ENCODE data around the gene FCAMR.

Gene FCAMR

GRCh38 chr1:207017615-207018559 is 47.6 kb upstream of the FCAMR start:
- H3K4me1 ChIP-seq (ENCODE audit: low read length) = no peaks in the 10 kb centered on the region
- H3K9ac ChIP-seq (ENCODE audit: low read length) = no peak overlapping the region
- no peak overlapping the region for H3K4me2 ChIP-seq (ENCODE audit: low read length)
- TF ChIP-seq EZH2phosphoT487 (IDR thresholded peaks at IDR 0.05; ENCODE audit: low read depth) = no peak
- TF ChIP-seq, protein P1, sequence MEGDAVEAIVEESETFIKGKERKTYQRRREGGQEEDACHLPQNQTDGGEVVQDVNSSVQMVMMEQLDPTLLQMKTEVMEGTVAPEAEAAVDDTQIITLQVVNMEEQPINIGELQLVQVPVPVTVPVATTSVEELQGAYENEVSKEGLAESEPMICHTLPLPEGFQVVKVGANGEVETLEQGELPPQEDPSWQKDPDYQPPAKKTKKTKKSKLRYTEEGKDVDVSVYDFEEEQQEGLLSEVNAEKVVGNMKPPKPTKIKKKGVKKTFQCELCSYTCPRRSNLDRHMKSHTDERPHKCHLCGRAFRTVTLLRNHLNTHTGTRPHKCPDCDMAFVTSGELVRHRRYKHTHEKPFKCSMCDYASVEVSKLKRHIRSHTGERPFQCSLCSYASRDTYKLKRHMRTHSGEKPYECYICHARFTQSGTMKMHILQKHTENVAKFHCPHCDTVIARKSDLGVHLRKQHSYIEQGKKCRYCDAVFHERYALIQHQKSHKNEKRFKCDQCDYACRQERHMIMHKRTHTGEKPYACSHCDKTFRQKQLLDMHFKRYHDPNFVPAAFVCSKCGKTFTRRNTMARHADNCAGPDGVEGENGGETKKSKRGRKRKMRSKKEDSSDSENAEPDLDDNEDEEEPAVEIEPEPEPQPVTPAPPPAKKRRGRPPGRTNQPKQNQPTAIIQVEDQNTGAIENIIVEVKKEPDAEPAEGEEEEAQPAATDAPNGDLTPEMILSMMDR (IDR thresholded peaks at IDR 0.05; ENCODE audit: low read depth, low read length) = no peak
- no peak overlapping the region for H3K4me3 ChIP-seq (ENCODE audit: low read length)
- H3K9me3 ChIP-seq (ENCODE audit: insufficient read depth, low read length) = no peaks in the 10 kb centered on the region
- H3K27me3 ChIP-seq (ENCODE audit: low read depth, low read length) = peaks cover 47% of the 10 kb centered on the region
- no peaks in the 10 kb centered on the region for H3K79me2 ChIP-seq (ENCODE audit: low read length)
- H3K27ac ChIP-seq (ENCODE audit: low read length) = no peak overlapping the region
- no peaks in the 10 kb centered on the region for H3K36me3 ChIP-seq (replicated peaks; ENCODE audit: low read depth, low read length)
- H2AFZ ChIP-seq (ENCODE audit: low read depth, low read length) = no peak overlapping the region
- no peaks in the 10 kb centered on the region for H4K20me1 ChIP-seq (ENCODE audit: insufficient read depth, low read length)

GRCh38 chr1:207015791-207016190 is 45.5 kb upstream of the FCAMR start:
- Histone ChIP-seq H3K27me3 (ENCODE audit: low read depth, low read length) (peaks cover 53% of the 10 kb centered on the region), H2AFZ (ENCODE audit: low read depth, low read length) (no peak overlapping the region), H3K4me3 (ENCODE audit: low read length) (no peak overlapping the region), H3K9ac (ENCODE audit: low read length) (no peak overlapping the region), H4K20me1 (ENCODE audit: insufficient read depth, low read length) (no peaks in the 10 kb centered on the region), H3K4me2 (ENCODE audit: low read length) (no peak overlapping the region), H3K27ac (ENCODE audit: low read length) (no peak overlapping the region), H3K9me3 (ENCODE audit: insufficient read depth, low read length) (no peaks in the 10 kb centered on the region), H3K79me2 (ENCODE audit: low read length) (no peaks in the 10 kb centered on the region), H3K36me3 (replicated peaks; ENCODE audit: low read depth, low read length) (no peaks in the 10 kb centered on the region), H3K4me1 (ENCODE audit: low read length) (no peaks in the 10 kb centered on the region)
- TF ChIP-seq, protein P1 (IDR thresholded peaks at IDR 0.05; ENCODE audit: low read depth, low read length) = no peak
- TF ChIP-seq EZH2phosphoT487 (IDR thresholded peaks at IDR 0.05; ENCODE audit: low read depth) = no peak

GRCh38 chr1:207014728-207015127 is 44.5 kb upstream of the FCAMR start:
- Histone ChIP-seq H3K4me2 (ENCODE audit: low read length) (no peak overlapping the region), H3K27ac (ENCODE audit: low read length) (no peak overlapping the region), H4K20me1 (ENCODE audit: insufficient read depth, low read length) (no peaks in the 10 kb centered on the region), H3K36me3 (replicated peaks; ENCODE audit: low read depth, low read length) (no peaks in the 10 kb centered on the region), H3K27me3 (ENCODE audit: low read depth, low read length) (peaks cover 49% of the 10 kb centered on the region), H2AFZ (ENCODE audit: low read depth, low read length) (no peak overlapping the region), H3K9ac (ENCODE audit: low read length) (no peak overlapping the region), H3K4me1 (ENCODE audit: low read length) (no peaks in the 10 kb centered on the region), H3K79me2 (ENCODE audit: low read length) (no peaks in the 10 kb centered on the region), H3K9me3 (ENCODE audit: insufficient read depth, low read length) (no peaks in the 10 kb centered on the region), H3K4me3 (ENCODE audit: low read length) (no peak overlapping the region)
- TF ChIP-seq, protein P1 (IDR thresholded peaks at IDR 0.05; ENCODE audit: low read depth, low read length) = no peak
- TF ChIP-seq EZH2phosphoT487 (IDR thresholded peaks at IDR 0.05; ENCODE audit: low read depth) = no peak

DNA sequence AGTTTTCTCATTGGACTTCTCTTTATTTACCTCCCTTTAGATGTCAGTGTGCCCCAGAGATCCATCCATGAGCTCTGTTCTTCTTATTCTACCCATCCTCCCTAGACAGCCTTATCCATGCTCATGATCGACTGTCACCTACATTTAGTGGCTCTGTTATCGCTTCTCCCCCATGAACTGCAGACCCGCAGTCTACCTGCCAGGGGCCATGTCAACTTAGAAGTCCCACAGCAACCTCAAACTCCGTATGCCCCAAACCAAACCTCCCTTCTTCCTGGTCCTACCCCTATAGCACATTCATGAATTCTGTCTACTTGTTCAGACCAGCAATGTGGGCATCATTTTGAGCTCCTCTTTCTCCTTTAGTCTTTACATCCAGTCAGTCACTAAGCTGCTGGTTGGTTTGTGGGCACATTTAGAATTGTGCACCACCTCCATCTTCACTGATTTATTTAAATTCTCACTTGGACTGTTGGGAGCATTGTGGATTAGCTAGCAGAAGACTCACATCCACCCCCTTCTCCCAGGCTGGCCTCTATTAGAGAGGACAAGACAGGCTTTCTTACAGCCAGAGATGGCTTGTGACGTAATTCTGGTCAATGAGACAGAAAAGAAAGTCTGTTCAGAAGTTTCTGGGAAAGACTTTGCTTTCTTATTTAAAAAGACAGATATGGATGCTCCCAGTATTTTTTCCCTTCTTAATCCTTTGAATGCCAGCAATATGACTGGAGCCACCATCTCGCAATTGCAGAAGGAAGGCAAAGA is 43.2 kb upstream of the FCAMR start:
- no peak overlapping the region for H3K9ac ChIP-seq (ENCODE audit: low read length)
- H3K9me3 ChIP-seq (ENCODE audit: insufficient read depth, low read length) = no peaks in the 10 kb centered on the region
- no peaks in the 10 kb centered on the region for H3K36me3 ChIP-seq (replicated peaks; ENCODE audit: low read depth, low read length)
- H3K79me2 ChIP-seq (ENCODE audit: low read length) = no peaks in the 10 kb centered on the region
- no peak overlapping the region for H2AFZ ChIP-seq (ENCODE audit: low read depth, low read length)
- peaks cover 44% of the 10 kb centered on the region for H3K27me3 ChIP-seq (ENCODE audit: low read depth, low read length)
- H3K27ac ChIP-seq (ENCODE audit: low read length) = no peak overlapping the region
- H3K4me3 ChIP-seq (ENCODE audit: low read length) = no peak overlapping the region
- no peaks in the 10 kb centered on the region for H4K20me1 ChIP-seq (ENCODE audit: insufficient read depth, low read length)
- H3K4me1 ChIP-seq (ENCODE audit: low read length) = no peaks in the 10 kb centered on the region
- no peak overlapping the region for H3K4me2 ChIP-seq (ENCODE audit: low read length)
- no peak for TF ChIP-seq EZH2phosphoT487 (IDR thresholded peaks at IDR 0.05; ENCODE audit: low read depth)
- TF ChIP-seq, protein P1 (IDR thresholded peaks at IDR 0.05; ENCODE audit: low read depth, low read length) = no peak
